SK-N-SH treated with all-trans-retinoic acid at 6 μM for 48 hours (cell line): ENCODE results near the gene MRPL27.

Source experiments
- CSDC2 ChIP-seq: fragments of 250-450 bp; sonication (Bioruptor Pico); IDR thresholded peaks from 2 replicates; pipeline ENCODE4 v1.5.0; 2020; ENCODE audit warnings: mild to moderate bottlenecking, moderate library complexity
- ESRRG ChIP-seq: fragments of 250-450 bp; sonication (Bioruptor Pico); IDR thresholded peaks from 2 replicates; pipeline ENCODE4 v1.6.1; 2021; ENCODE audit warnings: mild to moderate bottlenecking
- GLIS3 ChIP-seq: fragments of 250-450 bp; sonication (Bioruptor Pico); IDR thresholded peaks from 2 replicates; pipeline ENCODE4 v1.5.0; 2020; ENCODE audit warnings: mild to moderate bottlenecking, moderate library complexity
- OSR1 ChIP-seq: fragments of 250-450 bp; sonication (Bioruptor Pico); IDR thresholded peaks from 2 replicates; pipeline ENCODE4 v1.8.0; 2022; ENCODE audit warnings: moderate library complexity, mild to moderate bottlenecking, inconsistent platforms
- PATZ1 ChIP-seq: fragments of 250-450 bp; sonication (Bioruptor Pico); IDR thresholded peaks from 2 replicates; pipeline ENCODE4 v1.8.0; 2020; ENCODE audit warnings: mild to moderate bottlenecking, moderate library complexity, borderline replicate concordance
- POU6F1 ChIP-seq: fragments of 250-450 bp; sonication (Bioruptor Pico); IDR thresholded peaks from 2 replicates; pipeline ENCODE4 v1.8.0; 2021; ENCODE audit warnings: low read depth, mild to moderate bottlenecking, moderate library complexity, borderline replicate concordance
- RARB ChIP-seq: fragments of 250-450 bp; sonication (Bioruptor Pico); IDR thresholded peaks from 2 replicates; pipeline ENCODE4 v1.8.0; 2021; ENCODE audit warnings: mild to moderate bottlenecking, moderate library complexity
- TCF4 ChIP-seq: fragments of 250-450 bp; sonication (Bioruptor Pico); IDR thresholded peaks from 2 replicates; pipeline ENCODE4 v1.8.0; 2021; ENCODE audit warnings: mild to moderate bottlenecking, moderate library complexity, borderline replicate concordance
- TSHZ2 ChIP-seq: fragments of 250-450 bp; sonication (Bioruptor Pico); IDR thresholded peaks from 2 replicates; pipeline ENCODE4 v1.5.0; 2020; ENCODE audit warnings: mild to moderate bottlenecking, moderate library complexity
- ZFP3 ChIP-seq: fragments of 250-450 bp; sonication (Bioruptor Pico); IDR thresholded peaks from 2 replicates; pipeline ENCODE4 v1.5.0; 2020; ENCODE audit warnings: mild to moderate bottlenecking, moderate library complexity
- ZNF565 ChIP-seq: fragments of 450-650 bp; formaldehyde crosslinking; conservative IDR thresholded peaks from 2 replicates; pipeline ENCODE4 v1.5.0; 2020; ENCODE audit warnings: low read depth, mild to moderate bottlenecking, moderate library complexity

GRCh38 chr17:50372758-50373556 lies at the start of gene MRPL27, which contains the start of gene EME1:
- no peak for TF ChIP-seq ESRRG (CRISPR knock-in tag)
- no peak for TF ChIP-seq PATZ1
- TF ChIP-seq RARB = peak; percentile 50; the same call in 1 of the 2 replicates
- TF ChIP-seq TCF4 = no peak
- no peak for TF ChIP-seq GLIS3 (CRISPR knock-in tag)
- TF ChIP-seq ZFP3 = peak; percentile 78
- no peak for TF ChIP-seq ZNF565
- TF ChIP-seq TSHZ2 (CRISPR knock-in tag) = peak; percentile 17; the same call in 1 of the 2 replicates
- no peak for TF ChIP-seq POU6F1
- TF ChIP-seq OSR1 = no peak
- TF ChIP-seq CSDC2 = peak; percentile 47; the same call in 1 of the 2 replicates
